GM21360 (cell line): ENCODE measurements around the gene FASTKD2.

Experiments
- ATAC-seq: cut with Tn5 transposase; IDR thresholded peaks from one replicate; pipeline ENCODE4 v1.9.1; 2021; ENCODE audit warnings: mild to moderate bottlenecking, moderate library complexity; ENCODE audit not compliant: unreplicated experiment

Gene FASTKD2

DNA sequence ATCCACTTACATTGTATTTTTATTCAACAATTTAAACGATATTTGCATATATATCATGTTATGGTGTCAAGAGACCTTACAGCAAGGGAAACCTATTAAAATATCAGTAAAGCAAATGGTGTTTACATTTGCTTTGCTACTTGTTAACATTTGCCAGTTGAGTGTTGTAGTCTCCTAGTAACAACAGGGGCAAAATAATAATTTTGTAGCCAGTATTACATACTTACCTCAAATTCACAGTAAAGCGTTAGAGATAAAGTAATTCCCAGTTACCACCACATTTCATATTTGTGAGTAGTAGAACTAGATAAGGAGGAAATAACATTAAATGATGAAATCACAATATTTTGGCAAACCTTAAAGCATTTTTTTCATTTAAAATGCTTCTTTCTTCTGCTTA is 71.3 kb downstream of the FASTKD2 start:
- no peak for ATAC-seq

DNA sequence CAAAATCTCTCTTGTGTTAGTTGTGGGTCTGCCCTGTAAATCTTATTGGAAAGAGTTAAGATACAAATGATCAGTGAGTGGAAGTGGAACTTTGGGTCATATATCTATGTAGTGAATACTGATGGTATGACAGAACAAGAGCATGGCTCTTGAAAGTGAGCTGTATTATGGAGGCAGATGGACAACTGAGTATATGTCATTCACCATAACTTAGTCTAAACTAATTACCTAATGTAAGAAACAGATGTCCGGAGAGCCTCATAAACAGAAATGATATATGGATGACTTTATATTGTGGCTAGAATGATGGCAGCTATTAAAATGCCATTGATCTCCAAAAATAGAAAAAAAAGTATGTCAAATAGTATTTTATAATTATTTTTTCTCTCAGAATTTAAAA is 72.4 kb downstream of the FASTKD2 start:
- no peak for ATAC-seq

DNA sequence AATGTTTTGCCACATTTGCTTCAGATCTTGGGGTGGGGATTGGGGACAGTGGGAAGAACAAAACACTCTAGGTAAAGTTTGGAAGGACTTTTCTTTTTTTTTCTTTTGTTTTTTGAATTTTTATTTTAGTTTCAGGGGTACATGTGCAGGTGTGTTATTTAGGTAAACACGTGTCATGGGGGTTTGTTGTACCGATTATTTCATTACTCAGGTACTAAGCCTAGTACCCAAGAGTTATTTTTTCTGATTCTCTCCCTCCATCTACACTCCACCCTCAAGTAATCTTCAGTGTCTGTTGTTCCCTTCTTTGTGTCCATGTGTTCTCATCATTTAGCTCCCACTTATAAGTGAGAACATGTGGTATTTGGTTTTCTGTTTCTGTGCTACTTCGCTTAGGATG is 73.3 kb downstream of the FASTKD2 start:
- no peak for ATAC-seq

DNA sequence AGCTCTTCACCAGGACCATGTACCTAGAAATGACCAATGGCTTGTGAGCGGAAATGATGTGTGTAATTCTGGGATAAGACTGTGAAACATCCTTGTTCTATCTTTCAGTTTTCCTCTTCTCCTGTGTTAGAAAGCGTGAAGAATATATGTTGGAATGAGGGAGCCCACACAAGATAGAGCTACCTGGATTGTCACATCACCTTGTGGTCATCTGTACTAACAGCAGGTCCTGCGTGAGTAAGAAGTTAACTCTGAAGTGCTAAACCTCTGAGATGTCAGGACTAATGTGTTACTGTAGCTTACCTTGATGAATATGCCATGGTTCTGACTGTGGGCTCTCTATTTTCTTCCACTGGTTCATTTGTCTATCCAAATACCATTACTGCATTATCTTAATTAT is 75.6 kb downstream of the FASTKD2 start:
- ATAC-seq = no peak
